ES-I3 (cell line): ENCODE results near the gene GCNT3.

Source experiments
- H3K36me3 ChIP-seq: 2 replicates; pipeline ENCODE4 v1.6.1; 2013; ENCODE audit warnings: mild to moderate bottlenecking, low read length, control low read depth, moderate library complexity; ENCODE audit not compliant: insufficient read depth
- H3K4me1 ChIP-seq: 2 replicates; pipeline ENCODE4 v1.6.1; 2013; ENCODE audit warnings: mild to moderate bottlenecking, control low read depth, low read length; ENCODE audit not compliant: insufficient read depth
- H3K9ac ChIP-seq: 2 replicates; pipeline ENCODE4 v1.6.1; 2013; ENCODE audit warnings: low read depth, mild to moderate bottlenecking, low read length, moderate library complexity
- H3K9me3 ChIP-seq: 2 replicates; pipeline ENCODE4 v1.6.1; 2013; ENCODE audit warnings: mild to moderate bottlenecking, low read length, moderate library complexity; ENCODE audit not compliant: control insufficient read depth, insufficient read depth

GCNT3 gene

DNA sequence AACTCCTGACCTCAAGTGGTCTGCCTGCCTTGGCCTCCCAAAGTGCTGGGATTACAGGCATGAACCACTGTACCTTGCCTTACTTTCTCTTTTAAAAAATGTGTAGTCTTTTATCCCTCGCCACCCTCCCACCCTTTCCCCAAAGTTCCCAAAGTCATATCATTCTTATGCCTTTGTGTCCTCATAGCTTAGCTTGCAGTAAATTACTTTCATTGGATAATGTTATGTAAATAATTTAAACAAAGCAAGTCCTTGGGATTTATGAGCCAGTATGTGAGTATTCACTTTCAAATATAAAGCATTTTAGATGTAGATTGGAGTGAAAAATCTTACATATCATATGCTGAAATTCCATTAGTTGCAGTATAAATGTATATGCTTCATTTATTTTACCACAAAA, 34.7 kb downstream of the GCNT3 start:
- no peaks in the 10 kb centered on the region for H3K9me3 ChIP-seq
- H3K36me3 ChIP-seq, result peaks cover 3% of the 10 kb centered on the region; the same call in 1 of the 2 replicates
- no peaks in the 10 kb centered on the region for H3K4me1 ChIP-seq
- H3K9ac ChIP-seq, result no peak overlapping the region

GRCh38 chr15:59647085-59647484, 35.5 kb downstream of the GCNT3 start:
- H3K9ac ChIP-seq, result no peak overlapping the region
- H3K4me1 ChIP-seq, result no peaks in the 10 kb centered on the region
- H3K9me3 ChIP-seq, result no peaks in the 10 kb centered on the region
- peaks cover 7% of the 10 kb centered on the region; the same call in 1 of the 2 replicates for H3K36me3 ChIP-seq

GRCh38 chr15:59649603-59650002, 38.0 kb downstream of the GCNT3 start:
- Histone ChIP-seq H3K4me1 (no peaks in the 10 kb centered on the region), H3K9ac (no peak overlapping the region), H3K9me3 (no peaks in the 10 kb centered on the region), H3K36me3 (peaks cover 7% of the 10 kb centered on the region; the same call in 1 of the 2 replicates)

DNA sequence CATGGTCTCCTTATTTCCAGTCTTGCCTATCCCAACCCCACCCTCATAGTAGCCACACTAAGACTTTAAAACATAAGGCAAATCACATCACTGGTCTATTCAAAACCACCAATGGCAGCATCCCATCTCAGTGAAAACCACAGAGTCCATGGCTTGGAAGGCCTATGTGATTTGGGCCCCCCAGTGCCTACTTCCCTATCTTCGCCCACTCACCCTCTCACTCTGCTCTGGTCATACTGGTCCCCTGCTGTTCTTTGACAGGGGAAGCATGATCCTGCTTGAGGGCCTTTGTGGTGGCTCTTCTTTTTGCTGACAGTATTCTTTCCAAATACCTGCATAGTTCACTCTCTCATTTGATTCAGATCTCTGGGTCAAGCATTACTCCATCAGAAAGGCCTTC, 42.5 kb downstream of the GCNT3 start:
- H3K4me1 ChIP-seq, result 0 out of 2 replicates have a peak, but pooled peaks cover 8% of the 10 kb centered on the region
- no peaks in the 10 kb centered on the region for H3K9me3 ChIP-seq
- peaks cover 3% of the 10 kb centered on the region; the same call in 1 of the 2 replicates for H3K36me3 ChIP-seq
- H3K9ac ChIP-seq, result no peak overlapping the region

GRCh38 chr15:59656897-59657634, 45.5 kb downstream of the GCNT3 start, which contains the start of gene GTF2A2:
Gene GTF2A2 (minus strand): TSS chr15:59657515. CDS start chr15:59652277, 5,238 bp downstream.
- Histone ChIP-seq H3K36me3 (no peaks in the 10 kb centered on the region), H3K4me1 (0 out of 2 replicates have a peak, but pooled peaks cover 8% of the 10 kb centered on the region), H3K9ac (peak within 1 kb of the TSS; percentile 88), H3K9me3 (no peaks in the 10 kb centered on the region)

DNA sequence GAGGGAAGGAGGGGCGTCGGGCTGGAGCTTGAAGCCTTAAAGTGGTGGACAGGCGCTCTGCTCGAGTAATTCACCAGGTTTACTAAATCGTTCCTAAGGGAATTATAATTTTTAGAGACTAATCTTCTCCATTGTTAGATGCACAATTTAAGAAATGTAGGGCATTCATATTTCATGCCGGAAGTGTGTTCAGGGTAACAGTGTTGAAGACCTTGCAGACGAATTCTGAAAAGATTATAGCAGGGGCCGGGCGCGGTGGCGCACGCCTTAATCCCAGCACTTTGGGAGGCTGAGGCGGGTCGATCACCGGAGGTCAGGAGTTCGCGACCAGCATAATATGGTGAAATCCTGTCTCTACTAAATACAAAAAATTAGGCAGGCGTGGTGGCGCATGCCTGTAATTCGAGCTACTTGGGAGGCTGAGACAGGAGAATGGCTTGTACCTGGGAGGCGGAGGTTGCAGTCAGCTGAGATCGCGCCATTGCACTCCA, 46.1 kb downstream of the GCNT3 start:
- Histone ChIP-seq H3K4me1 (0 out of 2 replicates have a peak, but pooled peaks cover 8% of the 10 kb centered on the region), H3K9me3 (no peaks in the 10 kb centered on the region), H3K36me3 (no peaks in the 10 kb centered on the region), H3K9ac (peak overlapping the region; percentile 88; the same call in 1 of the 2 replicates)

DNA sequence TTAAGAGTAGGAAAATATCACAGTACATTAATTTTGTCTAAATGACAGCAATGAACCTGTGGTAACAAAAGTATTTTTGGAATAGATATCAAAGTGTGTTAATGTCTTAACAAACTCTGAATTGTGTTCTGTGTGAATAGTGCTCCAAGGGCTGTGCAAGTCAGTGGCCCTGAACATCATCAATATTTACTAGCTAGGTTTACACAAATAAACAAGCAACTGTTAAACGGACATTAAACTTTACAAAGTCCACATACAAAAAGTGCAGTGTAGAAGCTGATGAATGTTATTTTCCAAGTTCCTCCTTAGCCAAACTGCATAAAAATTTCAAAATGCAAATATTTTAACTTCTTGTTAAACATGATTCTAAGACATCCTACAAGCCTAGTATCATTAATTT, 47.8 kb downstream of the GCNT3 start:
- Histone ChIP-seq H3K9me3 (no peaks in the 10 kb centered on the region), H3K9ac (no peak overlapping the region), H3K4me1 (0 out of 2 replicates have a peak, but pooled peaks cover 8% of the 10 kb centered on the region), H3K36me3 (no peaks in the 10 kb centered on the region)

- no peak overlapping the region for H3K9ac ChIP-seq
- H3K4me1 ChIP-seq, result no peaks in the 10 kb centered on the region
- H3K36me3 ChIP-seq, result no peaks in the 10 kb centered on the region
- H3K9me3 ChIP-seq, result no peaks in the 10 kb centered on the region
These were observed 50.7 kb downstream of the GCNT3 start for GRCh38 chr15:59662260-59662659.

DNA sequence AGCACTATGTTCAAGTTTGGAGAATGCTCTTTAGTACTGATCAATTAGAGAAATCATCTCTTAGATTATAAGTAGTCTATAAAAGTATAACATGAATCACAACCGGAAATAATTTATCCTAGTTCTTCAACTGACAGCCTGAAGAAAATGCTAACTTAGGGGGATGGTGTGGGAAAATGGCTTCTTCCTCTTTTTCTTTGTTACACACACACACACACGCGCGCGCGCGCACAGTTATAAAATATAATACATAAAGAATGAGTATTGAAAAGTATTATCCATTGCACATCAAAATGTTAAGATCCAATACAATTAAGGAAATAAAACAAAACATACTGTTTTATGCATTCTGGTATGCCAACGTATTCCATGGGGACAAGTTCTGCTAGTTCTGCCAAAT, 57.0 kb downstream of the GCNT3 start:
- no peaks in the 10 kb centered on the region for H3K9me3 ChIP-seq
- H3K36me3 ChIP-seq, result peaks cover 12% of the 10 kb centered on the region
- H3K9ac ChIP-seq, result no peak overlapping the region
- no peaks in the 10 kb centered on the region for H3K4me1 ChIP-seq
